Right lobe of liver (tissue), 6 donors: ENCODE measurements around the gene VCL. TPM values are rescaled to one million over a fixed set of nuclear protein-coding genes. Genes with fewer than 3 reads are reported as not detected.

Experiments
- ATAC-seq, 4 donors: fragments of 200-7000 bp; cut with Tn5 transposase; one replicate each; pipeline ENCODE4 v1.9.1; 2020; ENCODE audit warnings: mild to moderate bottlenecking in 4 of 4, moderate library complexity in 4 of 4
- DNase-seq, 3 donors: peaks; one replicate each; pipeline ENCODE4 v3.0.0-alpha.2; 2020
- H3K27ac ChIP-seq, 3 donors: fragments of 200-600 bp; one replicate each; pipeline ENCODE4 v1.8.0; 2022
- H3K27me3 ChIP-seq, 2 donors: fragments of 200-600 bp; one replicate each; pipeline ENCODE4 v1.8.0; 2022
- H3K36me3 ChIP-seq, 4 donors: fragments of 200-600 bp; sonication (generic) in 1 of 4; one replicate each; pipeline versions ENCODE4 v1.5.1 to v1.8.0; 2017 to 2022; ENCODE audit warnings: control low read depth in 1 of 4
- H3K4me1 ChIP-seq, 4 donors: fragments of 200-600 bp; sonication (generic) in 1 of 4; one replicate each; pipeline versions ENCODE4 v1.5.1 to v1.8.0; 2017 to 2022; ENCODE audit warnings: control low read depth in 1 of 4
- H3K4me3 ChIP-seq, 3 donors: fragments of 200-600 bp; one replicate each; pipeline ENCODE4 v1.8.0; 2022
- H3K9me3 ChIP-seq, 4 donors: fragments of 200-600 bp; sonication (generic) in 1 of 4; one replicate each; pipeline versions ENCODE4 v1.5.1 to v1.8.0; 2017 to 2022; ENCODE audit warnings: control low read depth in 1 of 4
- CTCF ChIP-seq, 4 donors: fragments of 200-600 bp in 3 of 4; fragments of 450-650 bp in 1 of 4; IDR thresholded peaks; one replicate each; pipeline versions ENCODE4 v1.5.1 to v1.8.0; 2016 to 2022; ENCODE audit warnings: antibody characterized with exemption in 4 of 4, mild to moderate bottlenecking in 2 of 4
- POLR2A ChIP-seq: fragments of 450-650 bp; IDR thresholded peaks from one replicate; pipeline ENCODE4 v1.6.1; 2017; ENCODE audit warnings: antibody characterized with exemption, mild to moderate bottlenecking
- WGBS: methylation state at CpG from one replicate; pipeline ENCODE4 v1.1.6; 2018; ENCODE audit warnings: low coverage, low lambda C conversion rate; ENCODE audit not compliant: insufficient coverage; ENCODE audit errors: missing lambda C conversion rate; 5-methylcytosine and 5-hydroxymethylcytosine counted together
- intact Hi-C, 2 donors: fragments of 100-400 bp; cut with DNase I; formaldehyde crosslinking; loops; one replicate each; pipeline versions ENCODE4 v1.11.2 to v1.14.1; 2022
- total RNA-seq, 6 experiments: library from RNA; depleted of rRNA in 2 of 6; stranded (reverse); fragments of >200 nt in 2 of 6; fragmentation: NEBNext Ultra II Directional in 3 of 6; extraction: Animal tissue kit (Norgen Biotek cat#: 25700) in 3 of 6; gene quantifications; one replicate each; pipeline versions ENCODE4 v1.1.0 to v1.2.4, GENCODE V29; 2016 to 2023
- donor health status: DM: no; HTN: yes; CAD: no.
- donor health status: DM: no; HTN: no; CAD: no.
- donor health status: DM: no; HTN: no; CAD: no.
- donor health status: DM: no; HTN: yes; CAD: no.
- donor health status: DM: no; HTN: yes; CAD: no.

VCL gene
- total RNA-seq, 6 experiments from 2014 or later = 13.2 to 58.9 (median 27.5) TPM

GRCh38 chr10:74121368-74121767 is 123.5 kb downstream of the VCL start:
- TF ChIP-seq POLR2A (no peak), CTCF (IDR thresholded peaks at IDR 0.05) (no peak)
- ATAC-seq (no peak), DNase-seq (no peak)
- intact Hi-C loops = loop anchor here in 1 of 2 donors (10.0 kb wide), 1 partner anchor 113 kb away; no protein-coding TSS in a partner anchor
- Histone ChIP-seq H3K9me3 (no peaks in the 10 kb centered on the region), H3K4me3 (no peak overlapping the region), H3K4me1 (no peaks in the 10 kb centered on the region), H3K27ac (no peak overlapping the region), H3K36me3 (peaks cover 0 to 64% (median 26%) of the 10 kb centered on the region in 4 donors), H3K27me3 (no peaks in the 10 kb centered on the region)
- 92% methylated on average over 1 of the region's 1 CpG for WGBS

GRCh38 chr10:74122060-74122459 is 124.1 kb downstream of the VCL start:
- intact Hi-C loops = loop anchor here in 1 of 2 donors (10.0 kb wide), 1 partner anchor 113 kb away; no protein-coding TSS in a partner anchor
- TF ChIP-seq POLR2A (no peak), CTCF (IDR thresholded peaks at IDR 0.05) (no peak)
- Histone ChIP-seq H3K4me1 (no peaks in the 10 kb centered on the region), H3K27ac (no peak overlapping the region), H3K4me3 (no peak overlapping the region), H3K27me3 (no peaks in the 10 kb centered on the region), H3K36me3 (peaks cover 0 to 71% (median 27%) of the 10 kb centered on the region in 4 donors), H3K9me3 (no peaks in the 10 kb centered on the region)
- DNase-seq (no peak), ATAC-seq (no peak)
- 66% methylated on average over 3 of the region's 3 CpGs for WGBS

GRCh38 chr10:74123081-74123480 is 125.2 kb downstream of the VCL start:
- WGBS = 0% methylated on average over 1 of the region's 1 CpG
- intact Hi-C loops = loop anchor here in 1 of 2 donors (10.0 kb wide), 1 partner anchor 112 kb away; no protein-coding TSS in a partner anchor
- no peak for DNase-seq
- H3K4me1 ChIP-seq = no peaks in the 10 kb centered on the region
- H3K36me3 ChIP-seq = peaks cover 0 to 77% (median 28%) of the 10 kb centered on the region in 4 donors
- no peaks in the 10 kb centered on the region for H3K27me3 ChIP-seq
- ATAC-seq = peak in 1 of 4 donors; percentile 29
- H3K9me3 ChIP-seq = no peaks in the 10 kb centered on the region
- no peak overlapping the region for H3K27ac ChIP-seq
- TF ChIP-seq CTCF (IDR thresholded peaks at IDR 0.05) (no peak), POLR2A (no peak)
- H3K4me3 ChIP-seq = no peak overlapping the region

GRCh38 chr10:74133923-74134820 is 136.3 kb downstream of the VCL start:
- H3K4me1 ChIP-seq = no peaks in the 10 kb centered on the region
- 88% methylated on average over 11 of the region's 11 CpGs for WGBS
- H3K27ac ChIP-seq = no peak overlapping the region
- no peak overlapping the region for H3K4me3 ChIP-seq
- no peaks in the 10 kb centered on the region for H3K9me3 ChIP-seq
- no peaks in the 10 kb centered on the region for H3K27me3 ChIP-seq
- TF ChIP-seq CTCF (IDR thresholded peaks at IDR 0.05) (no peak), POLR2A (no peak)
- DNase-seq (no peak), ATAC-seq (no peak)
- intact Hi-C loops = no loop called here
- peaks cover 7 to 76% (median 19%) of the 10 kb centered on the region in 4 donors for H3K36me3 ChIP-seq
